ENCODE measurements around the gene NIFK.

The NIFK gene

DNA sequence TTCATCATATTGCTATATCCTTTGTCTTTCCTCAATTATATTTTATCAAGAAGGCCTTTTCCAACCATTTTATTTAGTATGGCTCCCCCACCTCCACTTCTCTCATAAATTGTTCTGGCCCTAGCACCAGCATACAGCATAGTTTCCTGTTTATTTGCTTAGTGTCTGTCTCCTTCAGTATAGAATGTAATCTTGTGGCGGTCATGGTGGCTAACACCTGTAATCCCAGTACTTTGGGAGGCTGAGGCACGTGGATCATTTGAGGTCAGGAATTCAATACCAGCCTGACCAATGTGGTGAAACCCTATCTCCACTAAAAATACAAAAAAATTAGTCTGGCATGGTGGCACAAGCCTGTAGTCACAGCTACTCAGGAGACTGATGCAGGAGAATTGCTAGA is 47.9 kb downstream of the NIFK start:
- in situ Hi-C loops (cut with MboI; ENCODE audit: low sequenced_read_pairs, unreplicated experiment), result loop anchor here (5.0 kb wide), 1 partner anchor 37 kb away; no protein-coding TSS in a partner anchor

DNA sequence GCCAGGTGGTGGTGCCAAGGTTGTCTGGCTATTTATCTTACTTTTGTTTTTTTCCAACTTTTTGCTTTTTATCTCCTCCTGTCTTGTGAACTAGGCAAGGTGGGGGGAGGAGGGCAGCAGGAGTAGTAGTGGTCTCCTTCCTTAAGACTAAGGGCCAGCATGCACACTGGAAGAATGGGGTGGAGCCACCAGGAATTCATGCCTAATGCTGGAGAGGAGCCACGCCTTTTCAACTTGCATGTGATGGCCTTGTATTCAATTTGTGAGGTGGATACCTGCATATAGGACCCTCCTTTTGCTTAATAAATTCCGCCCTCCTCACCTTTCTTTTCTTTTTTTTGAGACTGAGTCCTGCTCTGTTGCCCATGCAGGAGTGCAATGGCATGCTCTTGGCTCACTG is 49.8 kb downstream of the NIFK start:
- TF ChIP-seq, protein P1, sequence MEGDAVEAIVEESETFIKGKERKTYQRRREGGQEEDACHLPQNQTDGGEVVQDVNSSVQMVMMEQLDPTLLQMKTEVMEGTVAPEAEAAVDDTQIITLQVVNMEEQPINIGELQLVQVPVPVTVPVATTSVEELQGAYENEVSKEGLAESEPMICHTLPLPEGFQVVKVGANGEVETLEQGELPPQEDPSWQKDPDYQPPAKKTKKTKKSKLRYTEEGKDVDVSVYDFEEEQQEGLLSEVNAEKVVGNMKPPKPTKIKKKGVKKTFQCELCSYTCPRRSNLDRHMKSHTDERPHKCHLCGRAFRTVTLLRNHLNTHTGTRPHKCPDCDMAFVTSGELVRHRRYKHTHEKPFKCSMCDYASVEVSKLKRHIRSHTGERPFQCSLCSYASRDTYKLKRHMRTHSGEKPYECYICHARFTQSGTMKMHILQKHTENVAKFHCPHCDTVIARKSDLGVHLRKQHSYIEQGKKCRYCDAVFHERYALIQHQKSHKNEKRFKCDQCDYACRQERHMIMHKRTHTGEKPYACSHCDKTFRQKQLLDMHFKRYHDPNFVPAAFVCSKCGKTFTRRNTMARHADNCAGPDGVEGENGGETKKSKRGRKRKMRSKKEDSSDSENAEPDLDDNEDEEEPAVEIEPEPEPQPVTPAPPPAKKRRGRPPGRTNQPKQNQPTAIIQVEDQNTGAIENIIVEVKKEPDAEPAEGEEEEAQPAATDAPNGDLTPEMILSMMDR (IDR thresholded peaks at IDR 0.05; ENCODE audit: borderline replicate concordance, control extremely low read depth, extremely low read depth, insufficient read depth, missing control alignments), result no peak
- no peak for DNase-seq (ENCODE audit: low spot score)
- in situ Hi-C loops (cut with MboI; ENCODE audit: low sequenced_read_pairs, unreplicated experiment), result loop anchor here (5.0 kb wide), 1 partner anchor 35 kb away; no protein-coding TSS in a partner anchor

More for the DNA sequence above, 47.9 kb downstream of the NIFK start:
- TF ChIP-seq, protein P1 (IDR thresholded peaks at IDR 0.05; ENCODE audit: borderline replicate concordance, control extremely low read depth, extremely low read depth, insufficient read depth, missing control alignments), result no peak
- no peak for DNase-seq (ENCODE audit: low spot score)

DNA sequence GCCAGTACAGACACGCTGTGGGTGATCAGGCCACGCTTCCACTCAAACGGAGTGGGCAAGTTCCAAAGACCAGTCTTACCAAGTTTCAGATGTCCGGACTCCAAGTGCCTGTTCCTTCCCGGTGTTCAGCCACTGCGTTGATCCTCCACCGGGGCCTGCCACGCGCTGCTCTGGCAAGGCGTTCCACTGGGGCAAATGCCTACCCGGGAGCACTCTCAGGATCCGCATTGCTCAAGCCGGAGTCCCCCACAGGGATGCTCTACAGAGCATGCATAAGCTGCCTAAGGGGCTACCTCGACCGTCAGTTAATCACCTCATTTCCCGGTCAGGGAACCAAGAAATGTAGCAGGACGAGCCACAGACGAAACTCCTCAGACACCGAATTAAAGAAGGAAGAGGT is 50.5 kb downstream of the NIFK start:
- no peak for DNase-seq (ENCODE audit: low spot score)
- in situ Hi-C loops (cut with MboI; ENCODE audit: low sequenced_read_pairs, unreplicated experiment), result loop anchor here (5.0 kb wide), 1 partner anchor 34 kb away; no protein-coding TSS in a partner anchor
- TF ChIP-seq, protein P1 (IDR thresholded peaks at IDR 0.05; ENCODE audit: borderline replicate concordance, control extremely low read depth, extremely low read depth, insufficient read depth, missing control alignments), result no peak

DNA sequence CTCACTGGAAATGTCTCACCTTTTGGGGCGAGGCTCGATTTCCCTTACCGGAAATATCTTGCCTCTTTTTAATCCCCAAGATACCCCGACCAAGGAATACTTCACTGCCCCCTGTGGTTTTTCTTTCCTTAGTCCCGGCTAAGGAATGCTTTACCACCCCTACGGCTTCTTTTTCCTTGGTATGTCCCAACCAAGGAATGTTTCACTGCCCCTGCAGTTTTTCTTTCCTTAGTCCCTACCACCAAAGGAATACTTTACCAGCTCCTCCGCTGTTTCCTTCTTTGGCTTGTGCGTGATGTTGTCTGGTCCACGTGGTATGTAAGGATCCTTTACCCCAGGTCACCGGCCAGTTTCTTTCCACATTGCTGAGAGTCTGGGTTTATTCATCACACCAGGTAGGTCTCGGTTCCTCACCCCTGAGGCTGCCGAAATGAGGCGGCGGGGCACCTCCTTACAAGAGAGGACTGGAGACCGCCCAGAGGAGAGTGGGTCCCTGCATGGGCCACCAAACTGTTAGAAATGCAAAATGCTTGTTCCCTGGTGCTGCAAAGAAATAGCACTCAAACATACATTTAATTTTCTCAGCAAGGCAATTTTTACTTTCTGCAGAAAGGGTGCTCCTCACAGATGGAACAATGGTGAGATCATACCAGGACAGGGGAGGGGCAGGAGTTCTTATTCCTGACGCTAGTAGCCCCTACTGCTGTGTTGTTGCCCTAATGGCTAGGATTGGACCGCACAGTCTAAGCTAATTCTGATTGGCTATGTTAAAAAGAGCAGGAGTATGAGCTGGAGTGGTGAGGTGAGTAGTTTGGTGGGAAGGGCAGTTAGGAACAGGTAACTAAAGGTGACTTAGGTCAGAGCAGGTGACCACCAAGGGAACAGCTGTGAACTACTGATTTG is 54.0 kb downstream of the NIFK start:
- DNase-seq (ENCODE audit: low spot score), result no peak
- in situ Hi-C loops (cut with MboI; ENCODE audit: low sequenced_read_pairs, unreplicated experiment), result no loop called here
- TF ChIP-seq, protein P1 (IDR thresholded peaks at IDR 0.05; ENCODE audit: borderline replicate concordance, control extremely low read depth, extremely low read depth, insufficient read depth, missing control alignments), result no peak

DNA sequence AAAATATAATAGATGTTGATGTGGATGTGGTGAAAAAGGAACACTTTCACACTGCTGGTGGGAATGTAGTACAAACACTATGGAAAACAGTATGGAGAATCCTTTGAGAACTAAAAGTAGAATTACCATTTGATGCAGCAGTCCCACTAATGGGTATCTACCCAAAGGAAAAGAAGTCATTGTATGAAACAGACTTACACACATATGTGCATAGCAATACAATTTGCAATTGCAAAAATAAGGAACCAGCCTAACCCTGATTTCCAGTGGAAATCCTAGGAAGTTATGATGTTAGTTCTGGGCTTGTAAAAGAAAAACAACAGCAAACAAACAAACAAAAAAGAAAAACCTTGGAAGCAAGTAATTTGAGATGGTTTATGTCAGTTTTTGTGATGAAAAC is 58.8 kb downstream of the NIFK start:
- no peak for DNase-seq (ENCODE audit: low spot score)
- TF ChIP-seq, protein P1 (IDR thresholded peaks at IDR 0.05; ENCODE audit: borderline replicate concordance, control extremely low read depth, extremely low read depth, insufficient read depth, missing control alignments), result no peak
- in situ Hi-C loops (cut with MboI; ENCODE audit: low sequenced_read_pairs, unreplicated experiment), result no loop called here
